Femur (tissue), 1 donor: ENCODE data around the gene TERT.
"Not testable (repeated sequence)": the region's sequence is repeated elsewhere in the genome, so short reads cannot be mapped to it uniquely, and the experiment has no call there.

Experiments
- DNase-seq: peaks from one replicate; pipeline ENCODE4 v3.0.0-alpha.2; 2017

The TERT gene

GRCh38 chr5:1293416-1294205, 1.3 kb downstream of the TERT start:
- DNase-seq: peak; percentile 8

GRCh38 chr5:1292846-1293415, 1.9 kb downstream of the TERT start:
- peak; percentile 3 for DNase-seq

- peak; percentile 7 for DNase-seq
Observed at GRCh38 chr5:1292139-1292538, 2.7 kb downstream of the TERT start.

GRCh38 chr5:1291611-1292080, 3.2 kb downstream of the TERT start:
- peak; percentile 9 for DNase-seq

GRCh38 chr5:1290956-1291355, 3.9 kb downstream of the TERT start:
- not testable (repeated sequence) for DNase-seq

- not testable (repeated sequence) for DNase-seq
Observed at GRCh38 chr5:1289559-1289958, 5.3 kb downstream of the TERT start.

GRCh38 chr5:1288439-1289335, 6.2 kb downstream of the TERT start:
- no peak for DNase-seq

- DNase-seq: no peak
Observed at GRCh38 chr5:1285883-1286291, 9.0 kb downstream of the TERT start.

GRCh38 chr5:1285141-1285540, 9.7 kb downstream of the TERT start:
- DNase-seq: no peak

- DNase-seq: not testable (repeated sequence)
Observed at GRCh38 chr5:1284336-1284970, 10.4 kb downstream of the TERT start.

- not testable (repeated sequence) for DNase-seq
Observed at GRCh38 chr5:1283729-1284041, 11.2 kb downstream of the TERT start.

- peak; percentile 14 for DNase-seq
Observed at GRCh38 chr5:1282993-1283728, 11.7 kb downstream of the TERT start.

GRCh38 chr5:1282131-1282992, 12.5 kb downstream of the TERT start:
- no peak for DNase-seq

GRCh38 chr5:1281038-1281882, 13.6 kb downstream of the TERT start:
- DNase-seq: no peak

- no peak for DNase-seq
Observed at GRCh38 chr5:1280177-1281037, 14.5 kb downstream of the TERT start.

- DNase-seq: no peak
Observed at GRCh38 chr5:1279443-1280151, 15.3 kb downstream of the TERT start.

GRCh38 chr5:1278656-1279442, 16.0 kb downstream of the TERT start:
- no peak for DNase-seq

GRCh38 chr5:1278216-1278615, 16.7 kb downstream of the TERT start:
- DNase-seq: no peak
